HepG2 (cell line): Measurements from ENCODE around the gene SYCP2. TPM values are rescaled to one million over a fixed set of nuclear protein-coding genes. Genes with fewer than 3 reads are reported as not detected.

Experiments
- ATAC-seq: fragments of 200-7000 bp; cut with Tn5 transposase; 3 replicates; pipeline ENCODE4 v1.9.1; 2020; ENCODE audit warnings: mild to moderate bottlenecking, moderate library complexity
- BruUV-seq: library from RNA; stranded (reverse); fragments of 400-500 nt; replicated peaks from 2 replicates; lab custom pipeline; 2021; lab: Mats Ljungman, UMichigan
- CTCF ChIA-PET: fragments of 300-600 bp; formaldehyde crosslinking; extraction: SDS; loops from one replicate; lab custom pipeline; 2021; ENCODE audit warnings: low total read pairs, inconsistent platforms, low intra/inter-chr PET ratio; lab: Yijun Ruan, JAX
- POLR2A ChIA-PET: fragments of 350-600 bp; sonication (Branson Sonifier 250); formaldehyde crosslinking; loops from one replicate; lab custom pipeline; 2020; ENCODE audit warnings: antibody characterized with exemption, inconsistent platforms; lab: Yijun Ruan, JAX
- DNase-seq: peaks from one replicate; pipeline ENCODE4 v3.0.0-alpha.2; 2015; ENCODE audit warnings: low spot score
- FAIRE-seq: peaks from 3 replicates; lab custom pipeline; 2011; peaks lifted over from hg19 to GRCh38; lab: Jason Lieb, UNC
- H2AFZ ChIP-seq: one replicate; pipeline ENCODE4 v1.6.1; 2011; ENCODE audit warnings: low read length, inconsistent platforms
- H3K27ac ChIP-seq: fragments of 300-600 bp; 3 replicates; pipeline ENCODE4 v1.8.0; 2011; ENCODE audit warnings: mixed run types, mild to moderate bottlenecking, mixed read lengths, low read length, inconsistent platforms; ENCODE audit not compliant: insufficient read depth; ENCODE audit errors: extremely low read length
- H3K27me3 ChIP-seq, 2 experiments: fragments of 200-600 bp in 1 of 2; 2 replicates in 1 of 2; 3 replicates in 1 of 2; pipeline versions ENCODE4 v1.6.0 to v1.8.0; 2011; ENCODE audit warnings: low read length in 2 of 2, mild to moderate bottlenecking in 2 of 2, moderate library complexity in 2 of 2, inconsistent platforms in 1 of 2; ENCODE audit not compliant: insufficient read depth in 2 of 2, control insufficient read depth in 1 of 2
- H3K36me3 ChIP-seq, 2 experiments: fragments of 200-600 bp in 1 of 2; replicated peaks in 1 of 2; 2 replicates in 1 of 2; 3 replicates in 1 of 2; pipeline versions ENCODE4 v1.5.1 to v1.8.0; 2011; ENCODE audit warnings: low read length in 2 of 2, inconsistent platforms in 1 of 2; ENCODE audit not compliant: insufficient read depth in 2 of 2, control insufficient read depth in 1 of 2
- H3K4me1 ChIP-seq: 2 replicates; pipeline ENCODE4 v1.5.1; 2012; ENCODE audit warnings: low read length, inconsistent platforms; ENCODE audit not compliant: insufficient read depth
- H3K4me2 ChIP-seq: 2 replicates; pipeline ENCODE4 v1.6.0; 2011; ENCODE audit warnings: low read depth, low read length, inconsistent platforms
- H3K4me3 ChIP-seq, 3 experiments: fragments of 200-600 bp in 1 of 3; sonication (generic), shearing (Covaris generic) in 1 of 3; replicated peaks in 1 of 3; 2 replicates each; pipeline ENCODE4 v1.5.1; 2011 to 2016; ENCODE audit warnings: low read length in 3 of 3, inconsistent platforms in 2 of 3, low read depth in 2 of 3, mild to moderate bottlenecking in 2 of 3, control low read depth in 1 of 3, mixed read lengths in 1 of 3; ENCODE audit not compliant: insufficient read depth in 1 of 3
- H3K79me2 ChIP-seq: one replicate; pipeline ENCODE4 v1.6.1; 2011; ENCODE audit warnings: low read length, inconsistent platforms; ENCODE audit not compliant: insufficient read depth
- H3K9ac ChIP-seq: 2 replicates; pipeline ENCODE4 v1.6.0; 2011; ENCODE audit warnings: mild to moderate bottlenecking, low read depth, low read length, inconsistent platforms; ENCODE audit not compliant: insufficient read depth
- H3K9me3 ChIP-seq: 2 replicates; pipeline ENCODE4 v1.5.1; 2012; ENCODE audit warnings: mild to moderate bottlenecking, low read length
- H4K20me1 ChIP-seq: 2 replicates; pipeline ENCODE4 v1.6.0; 2011; ENCODE audit warnings: inconsistent platforms, mild to moderate bottlenecking, low read length, moderate library complexity; ENCODE audit not compliant: insufficient read depth
- JDP2 ChIP-seq: sonication (generic); formaldehyde crosslinking; IDR thresholded peaks from 2 replicates; pipeline ENCODE4 v1.8.1; 2022; ENCODE audit warnings: missing genetic modification reagents, borderline replicate concordance
- MBD4 ChIP-seq: IDR thresholded peaks from 2 replicates; pipeline ENCODE4 v1.6.1; 2012; ENCODE audit warnings: low read length, inconsistent platforms, borderline replicate concordance
- POLR2AphosphoS2 ChIP-seq: IDR thresholded peaks from 2 replicates; pipeline ENCODE4 v1.6.1; 2011; ENCODE audit warnings: low read depth, low read length, improper control_type of control experiment
- REL ChIP-seq: sonication (generic); formaldehyde crosslinking; conservative IDR thresholded peaks from 2 replicates; pipeline ENCODE4 v1.8.0; 2022; ENCODE audit warnings: mild to moderate bottlenecking, missing genetic modification reagents, moderate library complexity
- ZFP90 ChIP-seq: sonication (generic); formaldehyde crosslinking; IDR thresholded peaks from 2 replicates; pipeline ENCODE4 v1.8.0; 2022; ENCODE audit warnings: missing genetic modification reagents, mild to moderate bottlenecking, inconsistent platforms, borderline replicate concordance
- WGBS: methylation state at CpG from one replicate; pipeline ENCODE4 v1.1.6; 2017; ENCODE audit warnings: low lambda C conversion rate; 5-methylcytosine and 5-hydroxymethylcytosine counted together
- in situ Hi-C: cut with HindIII; loops from 2 replicates; pipeline ENCODE4 v1.10.0; 2017; ENCODE audit warnings: low pct_unique_long_range_greater_than_20kb; ENCODE audit not compliant: extremely low pct_ligation_motif_present
- intact Hi-C: fragments of 100-400 bp; cut with micrococcal nuclease; formaldehyde crosslinking; loops from one replicate; pipeline ENCODE4 v1.10.0; 2022; ENCODE audit not compliant: unreplicated experiment
- polyA plus RNA-seq, 8 experiments: library from polyadenylated mRNA; depleted of rRNA in 3 of 8; stranded (reverse) in 7 of 8; unstranded in 1 of 8; fragments of >200 nt; fragmentation: Illumina TruSeq in 4 of 8; extraction: Trizol in 4 of 8; gene quantifications; 2 replicates each; pipeline versions ENCODE4 v1.2.1 to v1.2.3, GENCODE V29; 2011 to 2016; ENCODE audit warnings: low read depth in 4 of 8, missing spikeins in 1 of 8, mixed read lengths in 1 of 8; ENCODE audit not compliant: insufficient read depth in 1 of 8
- total RNA-seq, 5 experiments: library from RNA; depleted of rRNA; stranded (reverse); fragments of >200 nt; fragmentation: Illumina TruSeq; extraction: Trizol; gene quantifications; 2 replicates each; pipeline ENCODE4 v1.2.3, GENCODE V29; 2016; ENCODE audit warnings: low read depth in 1 of 5

Gene SYCP2
- total and polyA plus RNA-seq, 2 of the 13 experiments (the other 11 are each of a cell fraction or from before 2014, with no cell fraction given): 0.07 to 0.24 TPM

DNA sequence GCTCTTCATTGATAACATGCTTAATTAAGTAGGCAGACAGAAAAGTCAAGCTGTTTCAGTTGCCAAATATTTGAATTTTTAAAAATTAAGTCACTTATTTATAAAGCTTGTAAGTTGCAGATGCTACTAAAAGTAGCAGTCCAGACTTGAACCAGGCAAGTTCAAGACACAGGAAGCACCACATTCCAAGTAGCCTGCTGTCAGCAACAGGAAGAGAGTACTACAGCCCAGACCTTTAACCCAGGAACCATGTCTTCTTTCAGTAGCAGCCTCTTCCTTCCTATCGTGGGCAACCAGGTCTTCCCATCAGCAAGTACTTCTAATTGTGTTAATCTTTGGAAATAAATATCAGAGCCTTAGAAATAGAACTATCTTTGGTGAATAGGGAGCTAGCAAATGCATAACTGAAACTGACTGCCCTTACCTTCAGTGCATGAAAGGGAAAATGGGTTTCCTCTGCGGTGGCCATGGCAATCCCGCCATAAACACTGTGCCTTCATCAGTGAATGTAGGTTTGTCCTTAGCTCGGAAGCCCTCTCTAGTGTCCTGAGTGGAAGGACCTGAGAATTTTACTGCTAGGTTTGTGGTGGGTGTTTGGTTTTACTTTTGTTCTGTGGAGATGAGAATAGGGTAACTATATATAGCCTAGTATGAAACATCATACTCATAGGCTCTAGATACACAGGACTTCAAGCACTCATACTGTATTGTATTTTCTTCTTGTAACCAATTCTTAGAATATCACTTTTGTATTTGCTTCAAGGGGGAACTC is 95.6 kb downstream of the SYCP2 start (continued):
- TF ChIP-seq JDP2: no peak

DNA sequence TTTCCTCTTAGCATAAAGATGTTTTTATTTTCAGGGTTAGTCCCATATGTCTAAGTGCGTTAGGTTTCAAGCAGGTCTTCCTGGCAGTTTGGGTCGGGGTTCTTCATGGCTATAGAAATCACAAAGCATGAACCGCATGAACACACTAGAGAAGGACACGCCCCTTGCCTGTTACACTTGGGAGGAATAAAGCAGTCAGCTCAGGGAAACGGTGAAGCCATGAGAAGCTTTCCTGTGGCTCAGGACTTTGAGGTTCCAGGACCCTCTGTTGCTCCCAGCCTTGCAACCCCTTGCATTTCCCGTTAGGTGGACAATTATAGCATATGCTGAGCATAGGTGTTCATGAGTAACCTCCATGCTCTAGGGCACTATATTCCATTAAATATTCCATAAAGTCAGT is 96.7 kb downstream of the SYCP2 start:
- Histone ChIP-seq H3K27ac (no peak overlapping the region), H4K20me1 (no peaks in the 10 kb centered on the region), H3K9me3 (no peaks in the 10 kb centered on the region), H3K4me3 (no peak overlapping the region), H3K9ac (no peak overlapping the region), H2AFZ (no peak overlapping the region), H3K79me2 (no peaks in the 10 kb centered on the region), H3K36me3 (no peaks in the 10 kb centered on the region), H3K4me2 (no peak overlapping the region), H3K4me1 (no peaks in the 10 kb centered on the region), H3K27me3 (peaks cover 9 to 26% of the 10 kb centered on the region in 2 experiments; a peak in 4 of 5 replicates)
- no peak for ATAC-seq
- POLR2A ChIA-PET: no interaction called here
- in situ Hi-C loops (no loop called here), intact Hi-C loops (no loop called here)
- WGBS: under 1% methylated on average over 6 of the region's 6 CpGs
- DNase-seq: no peak
- FAIRE-seq: no peak
- CTCF ChIA-PET: no interaction called here
- TF ChIP-seq REL (CRISPR knock-in tag): no peak
- TF ChIP-seq ZFP90 (CRISPR knock-in tag): no peak
- TF ChIP-seq POLR2AphosphoS2: no peak
- TF ChIP-seq MBD4: no peak
- no TSS peak for BruUV-seq
